Osteocyte (in vitro differentiated cells): ENCODE measurements around the gene ZNF493. TPM values are rescaled to one million over a fixed set of nuclear protein-coding genes. Genes with fewer than 3 reads are reported as not detected.

Source experiments
- DNase-seq: peaks from one replicate; pipeline ENCODE4 v3.0.0; 2021; ENCODE audit warnings: mixed read lengths; ENCODE audit not compliant: unreplicated experiment; ENCODE audit errors: extremely low spot score
- H3K27ac Mint-ChIP-seq: one replicate; pipeline ENCODE4 v1.8.0; 2021; ENCODE audit warnings: mild to moderate bottlenecking, mixed read lengths; ENCODE audit not compliant: unreplicated experiment
- H3K27me3 Mint-ChIP-seq: one replicate; pipeline ENCODE4 v1.8.0; 2021; ENCODE audit warnings: mixed read lengths; ENCODE audit not compliant: unreplicated experiment
- H3K36me3 Mint-ChIP-seq: one replicate; pipeline ENCODE4 v1.8.0; 2021; ENCODE audit warnings: mixed read lengths; ENCODE audit not compliant: unreplicated experiment
- H3K4me1 Mint-ChIP-seq: one replicate; pipeline ENCODE4 v1.8.0; 2021; ENCODE audit warnings: mixed read lengths; ENCODE audit not compliant: unreplicated experiment
- H3K4me3 Mint-ChIP-seq: one replicate; pipeline ENCODE4 v1.8.0; 2021; ENCODE audit warnings: mild to moderate bottlenecking, moderate library complexity, mixed read lengths; ENCODE audit not compliant: unreplicated experiment
- H3K9me3 Mint-ChIP-seq: one replicate; pipeline ENCODE4 v1.8.0; 2021; ENCODE audit warnings: mixed read lengths; ENCODE audit not compliant: unreplicated experiment
- CTCF ChIP-seq: fragments of 200-600 bp; sonication (generic); IDR thresholded peaks from 2 replicates; pipeline ENCODE4 v1.5.0; 2021; ENCODE audit warnings: antibody characterized with exemption, mild to moderate bottlenecking, moderate library complexity
- long read RNA-seq: library from polyadenylated mRNA; unstranded; transcript quantifications from one replicate; pipeline ENCODE4 v2.0.0, GENCODE V29; 2021
- total RNA-seq: library from RNA; stranded (reverse); gene quantifications from 2 replicates; pipeline ENCODE4 v1.2.1, GENCODE V29; 2021

ZNF493 gene
- total RNA-seq: 14.2 and 21.0 TPM in 2 replicates
- long read RNA-seq, full-length matches to known transcripts: 6 of 11 reads
- long read RNA-seq, partial matches to known transcripts: 2 of 11 reads
- long read RNA-seq, other reads (novel, unspliced or antisense): 3 of 11 reads

- H3K36me3 Mint-ChIP-seq: peaks cover 28% of the 10 kb centered on the region
- H3K9me3 Mint-ChIP-seq: peaks cover 25% of the 10 kb centered on the region
- peak within 1 kb of the TSS; percentile 98 for H3K4me3 Mint-ChIP-seq
- no peak for TF ChIP-seq CTCF
- peak within 1 kb of the TSS; percentile 99 for H3K27ac Mint-ChIP-seq
- DNase-seq: peak; percentile 95
- H3K4me1 Mint-ChIP-seq: peaks cover 26% of the 10 kb centered on the region
- H3K27me3 Mint-ChIP-seq: no peaks in the 10 kb centered on the region
These were observed at the start of gene ZNF493 for GRCh38 chr19:21396893-21397572. ZNF493 (plus strand) TSS chr19:21397133; CDS start chr19:21397238, 105 bp downstream.

DNA sequence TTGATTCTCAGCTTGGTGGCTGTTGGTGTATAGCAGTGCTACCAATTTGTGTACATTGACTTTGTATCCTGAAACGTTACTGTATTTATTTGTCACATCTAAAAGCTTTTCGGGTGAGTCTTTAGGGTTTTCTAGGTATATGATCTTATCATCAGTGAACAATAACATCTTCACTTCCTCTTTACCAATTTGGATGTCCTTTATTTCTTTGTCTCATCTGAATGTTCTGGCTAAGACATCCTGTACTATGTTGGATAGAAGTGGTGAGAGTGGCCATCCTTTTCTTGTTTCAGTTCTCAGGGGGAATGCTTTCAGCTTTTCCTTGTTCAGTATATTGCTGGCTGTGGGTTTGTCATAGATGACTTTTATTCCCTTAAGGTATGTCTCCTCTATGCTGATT, 44.1 kb upstream of the ZNF493 start:
- H3K9me3 Mint-ChIP-seq: peaks cover 9% of the 10 kb centered on the region
- peaks cover 2% of the 10 kb centered on the region for H3K36me3 Mint-ChIP-seq
- H3K27ac Mint-ChIP-seq: no peak overlapping the region
- no peaks in the 10 kb centered on the region for H3K4me1 Mint-ChIP-seq
- TF ChIP-seq CTCF: no peak
- H3K27me3 Mint-ChIP-seq: no peaks in the 10 kb centered on the region
- H3K4me3 Mint-ChIP-seq: no peak overlapping the region
- no peak for DNase-seq

- TF ChIP-seq CTCF: no peak
- H3K27me3 Mint-ChIP-seq: no peaks in the 10 kb centered on the region
- peaks cover 18% of the 10 kb centered on the region for H3K36me3 Mint-ChIP-seq
- H3K9me3 Mint-ChIP-seq: peaks cover 4% of the 10 kb centered on the region
- H3K4me3 Mint-ChIP-seq: peak within 1 kb of the TSS; percentile 99
- peaks cover 11% of the 10 kb centered on the region for H3K4me1 Mint-ChIP-seq
- DNase-seq: peak; percentile 96
- H3K27ac Mint-ChIP-seq: peak within 1 kb of the TSS; percentile 100
These were observed 38.0 kb upstream of the ZNF493 start, which contains the start of gene ZNF738 for GRCh38 chr19:21358768-21359451. ZNF738 (plus strand) TSS chr19:21359000; CDS start chr19:21359141, 141 bp downstream.

DNA sequence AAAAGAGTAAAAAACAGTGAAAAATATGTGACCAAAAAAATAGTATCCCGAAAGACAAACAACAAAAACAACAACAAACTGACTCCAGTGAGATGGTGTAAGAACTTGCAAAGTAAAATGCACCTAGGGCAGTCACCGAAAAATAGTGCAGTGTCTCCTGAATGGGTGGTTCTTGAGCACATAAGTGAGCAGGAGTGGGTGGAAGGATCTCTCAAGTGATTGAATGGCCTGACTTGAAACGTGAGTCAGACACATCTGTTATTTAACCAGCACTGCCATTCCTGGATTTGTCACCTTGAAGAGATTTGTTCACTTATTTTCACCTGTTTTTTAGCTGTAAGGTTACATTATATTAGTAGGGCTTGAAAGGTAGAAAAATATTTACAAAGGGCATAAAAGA, 34.6 kb upstream of the ZNF493 start:
- peaks cover 6% of the 10 kb centered on the region for H3K9me3 Mint-ChIP-seq
- no peak overlapping the region for H3K4me3 Mint-ChIP-seq
- no peak overlapping the region for H3K27ac Mint-ChIP-seq
- no peaks in the 10 kb centered on the region for H3K27me3 Mint-ChIP-seq
- H3K4me1 Mint-ChIP-seq: peaks cover 11% of the 10 kb centered on the region
- TF ChIP-seq CTCF: no peak
- DNase-seq: no peak
- peaks cover 40% of the 10 kb centered on the region for H3K36me3 Mint-ChIP-seq

GRCh38 chr19:21383980-21384582, 12.9 kb upstream of the ZNF493 start:
- no peak for DNase-seq
- Mint-ChIP-seq H3K4me1 (no peaks in the 10 kb centered on the region), H3K27me3 (no peaks in the 10 kb centered on the region), H3K36me3 (peaks cover 51% of the 10 kb centered on the region), H3K9me3 (peaks cover 56% of the 10 kb centered on the region), H3K4me3 (no peak overlapping the region), H3K27ac (no peak overlapping the region)
- TF ChIP-seq CTCF: no peak
